ENCODE results near the gene CTAG1A. TPM values are rescaled to one million over a fixed set of nuclear protein-coding genes. Genes with fewer than 3 reads are reported as not detected.
"Not testable (repeated sequence)": the region's sequence is repeated elsewhere in the genome, so short reads cannot be mapped to it uniquely, and the experiment has no call there.

CTAG1A gene
- total and polyA plus RNA-seq, 4 experiments from 2014 or later, result not detected

DNA sequence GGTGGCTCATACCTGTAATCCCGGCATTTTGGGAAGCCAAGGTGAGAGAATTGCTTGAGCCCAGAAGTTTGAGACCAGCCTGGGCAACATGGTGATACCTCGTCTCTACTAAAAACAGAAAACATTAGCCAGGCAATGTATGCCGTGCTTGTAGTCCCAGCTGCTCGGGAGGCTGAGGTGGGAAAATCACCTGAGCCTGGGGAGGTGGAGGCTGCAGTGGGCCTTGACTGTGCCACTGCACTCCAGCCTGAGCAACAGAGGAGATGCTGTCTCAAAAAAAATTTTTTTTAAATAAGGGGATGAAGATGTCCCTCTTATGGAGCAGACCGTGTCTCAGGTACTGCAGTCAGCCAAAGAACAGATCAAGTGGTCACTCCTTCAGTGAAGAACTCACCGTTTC, 20.6 kb downstream of the CTAG1A start:
- H3K27ac ChIP-seq (ENCODE audit: low read depth, low read length), result no peak overlapping the region
- no peak overlapping the region for H3K4me3 ChIP-seq (ENCODE audit: low read length in 2 of 2)
- H3K36me3 ChIP-seq (ENCODE audit: insufficient read depth, low read length), result no peaks in the 10 kb centered on the region
- ChIA-PET POLR2A (ENCODE audit: partially characterized antibody) (no interaction called here), CTCF (ENCODE audit: partially characterized antibody) (no interaction called here)
- Mint-ChIP-seq H3K4me3 (no peak overlapping the region), H3K9me3 (no peaks in the 10 kb centered on the region), H3K27me3 (peaks cover 0 to 1% of the 10 kb centered on the region in 2 donors), H3K36me3 (no peaks in the 10 kb centered on the region), H3K27ac (no peak overlapping the region), H3K4me1 (peaks cover 0 to 5% (median 2%) of the 10 kb centered on the region in 4 donors)
- no peak for DNase-seq
- no peaks in the 10 kb centered on the region for H3K9me3 ChIP-seq (ENCODE audit: control insufficient read depth in 1 of 2, low read length in 2 of 2)
- intact Hi-C loops (cut with micrococcal nuclease), result no loop called here
- no peaks in the 10 kb centered on the region for H3K4me1 ChIP-seq (ENCODE audit: insufficient read depth, low read length)
- H3K27me3 ChIP-seq (ENCODE audit: insufficient read depth, low read length), result no peaks in the 10 kb centered on the region

DNA sequence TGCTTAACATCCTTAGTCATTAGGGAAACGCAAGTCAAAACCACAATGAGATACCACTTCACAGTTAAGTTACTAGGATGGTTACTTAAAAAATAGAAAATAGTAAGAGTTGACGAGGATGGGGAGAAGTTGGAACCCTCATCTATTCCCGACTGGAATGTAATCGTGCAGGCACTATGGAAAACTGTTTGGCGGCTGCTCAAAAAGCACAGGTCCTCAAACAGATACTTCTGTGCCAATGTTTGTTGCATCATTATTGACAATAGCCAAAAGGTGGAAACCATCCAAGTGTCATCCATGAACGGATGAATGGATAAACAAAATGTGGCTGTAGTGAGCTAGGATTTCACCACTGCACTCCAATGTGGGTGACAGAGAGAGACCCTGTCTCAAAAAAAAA, 22.4 kb downstream of the CTAG1A start:
- Histone ChIP-seq H3K9me3 (ENCODE audit: control insufficient read depth in 1 of 2, low read length in 2 of 2) (no peaks in the 10 kb centered on the region), H3K36me3 (ENCODE audit: insufficient read depth, low read length) (no peaks in the 10 kb centered on the region), H3K4me3 (ENCODE audit: low read length in 2 of 2) (no peak overlapping the region), H3K27me3 (ENCODE audit: insufficient read depth, low read length) (no peaks in the 10 kb centered on the region), H3K27ac (ENCODE audit: low read depth, low read length) (no peak overlapping the region), H3K4me1 (ENCODE audit: insufficient read depth, low read length) (no peaks in the 10 kb centered on the region)
- CTCF ChIA-PET (ENCODE audit: partially characterized antibody), result no interaction called here
- no peak overlapping the region for H3K27ac Mint-ChIP-seq
- no peak for DNase-seq
- H3K9me3 Mint-ChIP-seq, result no peaks in the 10 kb centered on the region
- peaks cover 0 to 5% (median 2%) of the 10 kb centered on the region in 4 donors for H3K4me1 Mint-ChIP-seq
- H3K36me3 Mint-ChIP-seq, result no peaks in the 10 kb centered on the region
- POLR2A ChIA-PET (ENCODE audit: partially characterized antibody), result no interaction called here
- no peak overlapping the region for H3K4me3 Mint-ChIP-seq
- H3K27me3 Mint-ChIP-seq, result peaks cover 0 to 1% of the 10 kb centered on the region in 2 donors
- intact Hi-C loops (cut with micrococcal nuclease), result no loop called here

DNA sequence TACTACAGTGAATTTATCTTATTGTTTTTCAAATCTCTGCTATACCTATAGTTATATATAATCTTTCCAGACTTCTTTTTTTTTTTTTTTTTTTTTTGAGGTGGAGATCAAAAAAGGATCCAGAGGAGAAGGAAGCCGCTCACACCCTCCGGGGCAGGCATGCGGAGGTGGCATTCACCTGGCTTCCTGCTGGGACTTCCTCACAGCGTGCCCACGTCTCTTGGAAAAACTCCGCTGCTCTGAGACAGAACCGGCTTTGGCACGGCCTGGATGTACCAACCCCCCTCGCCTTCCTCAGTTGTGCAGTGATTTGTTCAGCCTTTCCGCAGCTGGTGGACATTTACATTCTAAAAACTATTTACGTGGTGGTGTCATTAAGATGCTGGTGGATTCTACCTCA, 23.0 kb downstream of the CTAG1A start:
- H3K27ac ChIP-seq (ENCODE audit: low read depth, low read length); H3K4me1 Mint-ChIP-seq; DNase-seq; H3K4me3 ChIP-seq (ENCODE audit: low read length in 2 of 2); H3K9me3 Mint-ChIP-seq; H3K27me3 ChIP-seq (ENCODE audit: insufficient read depth, low read length); H3K4me1 ChIP-seq (ENCODE audit: insufficient read depth, low read length); H3K27me3 Mint-ChIP-seq; H3K27ac Mint-ChIP-seq; H3K9me3 ChIP-seq (ENCODE audit: control insufficient read depth in 1 of 2, low read length in 2 of 2); POLR2A ChIA-PET (ENCODE audit: partially characterized antibody); CTCF ChIA-PET (ENCODE audit: partially characterized antibody); intact Hi-C loops (cut with micrococcal nuclease); H3K4me3 Mint-ChIP-seq; H3K36me3 Mint-ChIP-seq; H3K36me3 ChIP-seq (ENCODE audit: insufficient read depth, low read length): not testable (repeated sequence)

DNA sequence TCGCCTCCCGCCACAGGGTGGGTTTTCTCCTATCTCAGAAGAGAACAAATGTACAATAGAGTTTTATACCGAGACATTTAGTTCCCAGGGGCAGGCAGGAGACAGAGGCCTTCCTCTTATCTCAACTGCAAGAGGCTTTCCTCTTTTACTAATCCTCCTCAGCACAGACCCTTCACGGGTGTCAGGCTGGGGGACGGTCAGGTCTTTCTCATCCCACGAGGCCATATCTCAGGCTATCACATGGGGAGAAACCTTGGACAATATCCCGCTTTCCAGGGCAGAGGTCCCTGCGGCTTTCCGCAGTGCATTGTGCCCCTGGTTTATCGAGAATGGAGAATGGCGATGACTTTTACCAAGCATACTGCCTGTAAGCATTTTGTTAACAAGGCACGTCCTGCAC, 23.9 kb downstream of the CTAG1A start:
- H3K27ac Mint-ChIP-seq; POLR2A ChIA-PET (ENCODE audit: partially characterized antibody); H3K4me1 Mint-ChIP-seq; H3K4me3 ChIP-seq (ENCODE audit: low read length in 2 of 2); H3K27me3 ChIP-seq (ENCODE audit: insufficient read depth, low read length); H3K9me3 Mint-ChIP-seq; H3K4me1 ChIP-seq (ENCODE audit: insufficient read depth, low read length); H3K27me3 Mint-ChIP-seq; CTCF ChIA-PET (ENCODE audit: partially characterized antibody); H3K27ac ChIP-seq (ENCODE audit: low read depth, low read length); intact Hi-C loops (cut with micrococcal nuclease); H3K36me3 ChIP-seq (ENCODE audit: insufficient read depth, low read length); H3K9me3 ChIP-seq (ENCODE audit: control insufficient read depth in 1 of 2, low read length in 2 of 2); DNase-seq; H3K4me3 Mint-ChIP-seq; H3K36me3 Mint-ChIP-seq: not testable (repeated sequence)

DNA sequence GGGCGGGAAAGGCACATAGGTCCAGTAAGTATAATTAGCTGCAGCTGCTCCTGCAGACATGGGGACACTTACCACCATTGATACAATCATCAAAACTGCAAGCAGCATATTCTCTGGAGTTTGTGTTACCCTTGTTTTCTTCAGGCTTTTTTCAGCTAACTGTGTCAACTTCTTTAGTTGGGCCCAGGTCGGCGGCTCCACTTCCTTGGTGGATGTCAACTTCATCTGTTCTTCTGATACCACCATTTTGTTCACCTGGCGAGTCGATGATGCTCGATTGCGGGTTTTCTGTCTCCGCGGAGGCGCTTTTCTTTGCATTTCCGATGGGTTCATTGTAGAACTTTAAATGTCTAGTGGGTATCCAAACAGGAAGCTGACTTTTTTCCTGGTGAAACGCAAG, 26.2 kb downstream of the CTAG1A start:
- CTCF ChIA-PET (ENCODE audit: partially characterized antibody); H3K4me3 ChIP-seq (ENCODE audit: low read length in 2 of 2); H3K27ac ChIP-seq (ENCODE audit: low read depth, low read length); H3K36me3 Mint-ChIP-seq; H3K9me3 ChIP-seq (ENCODE audit: control insufficient read depth in 1 of 2, low read length in 2 of 2); H3K4me3 Mint-ChIP-seq; H3K27me3 Mint-ChIP-seq; intact Hi-C loops (cut with micrococcal nuclease); H3K9me3 Mint-ChIP-seq; H3K4me1 Mint-ChIP-seq; H3K36me3 ChIP-seq (ENCODE audit: insufficient read depth, low read length); H3K27me3 ChIP-seq (ENCODE audit: insufficient read depth, low read length); DNase-seq; H3K4me1 ChIP-seq (ENCODE audit: insufficient read depth, low read length); H3K27ac Mint-ChIP-seq; POLR2A ChIA-PET (ENCODE audit: partially characterized antibody): not testable (repeated sequence)

DNA sequence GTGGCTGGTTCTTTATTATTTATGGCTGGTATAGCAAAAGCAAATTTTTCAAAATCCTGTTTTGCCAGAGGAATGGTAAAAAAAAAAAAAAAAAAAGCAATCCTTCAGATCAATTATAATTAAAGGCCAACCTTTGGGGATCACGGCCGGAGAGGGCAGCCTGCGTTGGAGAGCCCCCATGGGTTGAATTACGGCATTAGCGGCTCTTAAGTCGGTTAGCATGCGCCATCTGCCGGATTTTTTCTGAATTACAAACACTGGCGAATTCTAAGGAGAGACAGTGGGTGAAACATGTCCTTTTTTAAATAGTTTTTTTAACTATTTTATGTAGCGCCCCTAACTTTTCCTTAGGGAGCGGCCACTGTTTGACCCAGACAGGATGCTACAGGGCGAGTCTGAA, 28.7 kb downstream of the CTAG1A start:
- H3K27me3 Mint-ChIP-seq; H3K27ac Mint-ChIP-seq; H3K27ac ChIP-seq (ENCODE audit: low read depth, low read length); H3K36me3 Mint-ChIP-seq; intact Hi-C loops (cut with micrococcal nuclease); DNase-seq; H3K9me3 Mint-ChIP-seq; H3K4me3 Mint-ChIP-seq; POLR2A ChIA-PET (ENCODE audit: partially characterized antibody); H3K4me1 ChIP-seq (ENCODE audit: insufficient read depth, low read length); H3K4me1 Mint-ChIP-seq; H3K4me3 ChIP-seq (ENCODE audit: low read length in 2 of 2); H3K27me3 ChIP-seq (ENCODE audit: insufficient read depth, low read length); H3K36me3 ChIP-seq (ENCODE audit: insufficient read depth, low read length); CTCF ChIA-PET (ENCODE audit: partially characterized antibody); H3K9me3 ChIP-seq (ENCODE audit: control insufficient read depth in 1 of 2, low read length in 2 of 2): not testable (repeated sequence)

DNA sequence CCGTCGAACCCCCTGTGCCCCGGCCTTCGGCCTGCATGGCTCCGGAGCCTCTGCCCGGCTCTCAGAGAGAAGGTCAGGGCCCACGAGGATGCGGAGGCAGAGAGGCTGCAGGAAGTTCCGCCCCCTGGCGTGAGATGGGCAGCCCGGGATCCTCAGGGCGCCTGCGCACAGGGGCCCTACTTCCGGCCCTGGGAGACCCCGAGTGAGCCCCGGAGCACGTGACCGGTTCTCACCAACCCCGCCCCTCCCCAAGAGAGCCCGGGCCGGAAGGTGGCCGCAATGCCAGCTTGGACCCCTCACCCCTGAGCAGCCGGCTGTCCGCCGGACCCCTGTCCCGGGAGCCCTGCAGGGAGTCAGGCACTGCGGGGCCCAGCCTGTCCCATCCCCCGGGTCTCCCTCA, 34.2 kb downstream of the CTAG1A start, which contains the start of gene CTAG1B:
Gene CTAG1B (minus strand): TSS at position 101 of the 400 bp plus-strand sequence. CDS start 64 bp downstream, at position 37.
- H3K27me3 ChIP-seq (ENCODE audit: insufficient read depth, low read length); POLR2A ChIA-PET (ENCODE audit: partially characterized antibody); DNase-seq; H3K36me3 ChIP-seq (ENCODE audit: insufficient read depth, low read length); H3K4me1 Mint-ChIP-seq; H3K4me1 ChIP-seq (ENCODE audit: insufficient read depth, low read length); H3K4me3 Mint-ChIP-seq; intact Hi-C loops (cut with micrococcal nuclease); H3K4me3 ChIP-seq (ENCODE audit: low read length in 2 of 2); H3K27ac Mint-ChIP-seq; H3K9me3 Mint-ChIP-seq; H3K27ac ChIP-seq (ENCODE audit: low read depth, low read length); H3K27me3 Mint-ChIP-seq; CTCF ChIA-PET (ENCODE audit: partially characterized antibody); H3K9me3 ChIP-seq (ENCODE audit: control insufficient read depth in 1 of 2, low read length in 2 of 2); H3K36me3 Mint-ChIP-seq: not testable (repeated sequence)

DNA sequence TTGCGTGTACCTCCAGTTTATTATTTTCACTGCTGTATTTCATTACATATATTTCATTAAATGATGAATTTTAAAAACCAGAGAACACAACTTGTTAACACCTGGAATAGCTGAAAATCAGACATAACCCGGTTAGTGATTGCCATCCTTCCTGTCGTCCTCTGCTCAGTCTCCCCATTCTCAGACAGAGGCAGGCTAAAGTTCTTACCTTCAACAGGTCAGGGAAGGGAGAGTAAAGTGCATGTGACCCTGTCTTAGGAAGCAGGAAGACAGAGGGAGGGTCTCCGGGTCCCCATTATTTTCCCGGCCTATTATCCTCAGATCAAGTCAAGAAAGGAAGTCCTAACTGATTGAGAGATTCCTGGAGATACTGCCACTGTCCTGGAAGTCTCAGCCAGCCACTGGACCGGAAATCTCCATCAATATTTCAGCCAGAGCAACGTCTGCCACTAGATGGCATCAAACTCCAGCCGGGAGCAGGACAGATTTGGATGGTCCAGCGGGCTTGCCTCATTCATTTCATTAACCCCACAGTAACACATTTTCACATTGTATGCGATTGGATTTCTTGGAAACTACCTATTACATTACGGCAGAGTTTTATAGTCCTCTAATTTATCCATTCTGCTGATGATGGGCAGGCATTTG, 36.0 kb downstream of the CTAG1A start:
- H3K27ac ChIP-seq (ENCODE audit: low read depth, low read length); H3K4me3 Mint-ChIP-seq; H3K4me3 ChIP-seq (ENCODE audit: low read length in 2 of 2); H3K27ac Mint-ChIP-seq; H3K9me3 Mint-ChIP-seq; H3K36me3 Mint-ChIP-seq; H3K27me3 Mint-ChIP-seq; H3K27me3 ChIP-seq (ENCODE audit: insufficient read depth, low read length); POLR2A ChIA-PET (ENCODE audit: partially characterized antibody); H3K36me3 ChIP-seq (ENCODE audit: insufficient read depth, low read length); DNase-seq; intact Hi-C loops (cut with micrococcal nuclease); H3K9me3 ChIP-seq (ENCODE audit: control insufficient read depth in 1 of 2, low read length in 2 of 2); CTCF ChIA-PET (ENCODE audit: partially characterized antibody); H3K4me1 Mint-ChIP-seq; H3K4me1 ChIP-seq (ENCODE audit: insufficient read depth, low read length): not testable (repeated sequence)
